K562 treated with DMSO at 1 percent for 12 hours (cell line): Measurements from ENCODE around the gene SSX7. TPM values are rescaled to one million over a fixed set of nuclear protein-coding genes. Genes with fewer than 3 reads are reported as not detected.

Source experiments
- total RNA-seq: library from RNA; unstranded; fragments of 300-600 nt; gene quantifications from 2 replicates; pipeline ENCODE4 v1.2.3, GENCODE V29; 2022; ENCODE audit not compliant: insufficient read depth

SSX7 gene
- not detected in 2 replicates for total RNA-seq

GRCh38 chrX:52654800-52655199 lies at the start of gene SSX7:
SSX7 (minus strand) TSS chrX:52654900; CDS start chrX:52653472, 1,428 bp downstream.

Other genes starting within 250 kb of the SSX7 start
- gene XAGE1A, start 159.1 kb downstream of the SSX7 start, total RNA-seq = 45.8 and 180 TPM in 2 replicates
- 110 and 161 TPM in 2 replicates for gene XAGE1B, start 137.8 kb downstream of the SSX7 start, total RNA-seq
- 68.8 and 81.3 TPM in 2 replicates for gene SSX2, start 52.3 kb upstream of the SSX7 start, total RNA-seq
- gene SSX2B, start 96.4 kb upstream of the SSX7 start, total RNA-seq = 88.1 TPM in 1 of 2 replicates, not detected in the other
- not detected in 2 replicates for gene SPANXN5, start 142.5 kb upstream of the SSX7 start, total RNA-seq
- not detected in 2 replicates for gene XAGE5, start 156.4 kb upstream of the SSX7 start, total RNA-seq
- gene XAGE3, start 213.2 kb upstream of the SSX7 start, total RNA-seq = not detected in 2 replicates
- 8.4 and 9.2 TPM in 2 replicates for gene FAM156B, start 242.4 kb upstream of the SSX7 start, total RNA-seq